ENCODE data around the gene MYO1D. TPM values are rescaled to one million over a fixed set of nuclear protein-coding genes. Genes with fewer than 3 reads are reported as not detected.

MYO1D gene
- total RNA-seq, 1 experiment from 2014 or later, result 35.7 TPM

DNA sequence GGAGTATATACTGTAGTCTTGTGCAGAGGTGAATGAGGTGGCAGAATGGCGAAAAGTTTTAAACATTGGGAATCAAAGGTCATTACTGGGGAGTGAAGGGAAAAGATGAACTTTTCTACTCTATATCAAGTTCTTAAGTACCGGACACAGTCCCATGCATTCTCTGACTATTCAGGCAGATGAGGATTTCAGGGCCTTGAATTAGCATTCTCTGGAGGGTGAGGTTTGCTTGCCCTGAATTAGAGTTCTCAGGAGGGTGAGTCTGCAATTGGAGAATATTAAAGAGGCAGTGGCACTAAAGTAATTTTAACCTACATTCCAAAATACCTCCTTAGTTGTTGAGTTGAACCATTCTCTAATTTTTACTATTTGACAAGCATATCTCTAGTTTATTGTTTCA, 423.6 kb downstream of the MYO1D start:
- no peak overlapping the region for H3K9ac ChIP-seq (ENCODE audit: low read length)
- TF ChIP-seq CEBPB (IDR thresholded peaks at IDR 0.05; ENCODE audit: low read depth) (no peak), RAD21 (IDR thresholded peaks at IDR 0.05; ENCODE audit: low read depth) (no peak), EZH2 (IDR thresholded peaks at IDR 0.05) (no peak), POLR2AphosphoS5 (IDR thresholded peaks at IDR 0.05; ENCODE audit: low read depth, low read length) (no peak), ZFX (IDR thresholded peaks at IDR 0.05) (no peak), FOSL1 (IDR thresholded peaks at IDR 0.05; ENCODE audit: low read depth) (no peak), CBX3 (IDR thresholded peaks at IDR 0.05; ENCODE audit: low read depth) (no peak), ELF1 (IDR thresholded peaks at IDR 0.05; ENCODE audit: borderline replicate concordance, low read depth) (no peak), SP1 (IDR thresholded peaks at IDR 0.05; ENCODE audit: low read depth) (no peak), JUND (IDR thresholded peaks at IDR 0.05) (no peak), EZH2phosphoT487 (IDR thresholded peaks at IDR 0.05; ENCODE audit: borderline replicate concordance) (no peak), POLR2A (IDR thresholded peaks at IDR 0.05; ENCODE audit: borderline replicate concordance, extremely low read depth, insufficient read depth, insufficient read length) (no peak), ZNF274 (IDR thresholded peaks at IDR 0.05; ENCODE audit: low read depth, low read length) (no peak), YY1 (IDR thresholded peaks at IDR 0.05; ENCODE audit: extremely low read depth, insufficient replicate concordance, low read depth, low read length) (no peak), REST (IDR thresholded peaks at IDR 0.05; ENCODE audit: low read depth) (no peak), SIN3A (IDR thresholded peaks at IDR 0.05; ENCODE audit: low read depth) (no peak), EGR1 (IDR thresholded peaks at IDR 0.05; ENCODE audit: low read depth) (no peak), TCF7L2 (IDR thresholded peaks at IDR 0.05; ENCODE audit: borderline replicate concordance, extremely low read depth, insufficient read depth, insufficient read length) (no peak)
- TF ChIP-seq, protein P1, sequence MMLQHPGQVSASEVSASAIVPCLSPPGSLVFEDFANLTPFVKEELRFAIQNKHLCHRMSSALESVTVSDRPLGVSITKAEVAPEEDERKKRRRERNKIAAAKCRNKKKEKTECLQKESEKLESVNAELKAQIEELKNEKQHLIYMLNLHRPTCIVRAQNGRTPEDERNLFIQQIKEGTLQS (IDR thresholded peaks at IDR 0.05), result no peak
- TF ChIP-seq, protein P2, sequence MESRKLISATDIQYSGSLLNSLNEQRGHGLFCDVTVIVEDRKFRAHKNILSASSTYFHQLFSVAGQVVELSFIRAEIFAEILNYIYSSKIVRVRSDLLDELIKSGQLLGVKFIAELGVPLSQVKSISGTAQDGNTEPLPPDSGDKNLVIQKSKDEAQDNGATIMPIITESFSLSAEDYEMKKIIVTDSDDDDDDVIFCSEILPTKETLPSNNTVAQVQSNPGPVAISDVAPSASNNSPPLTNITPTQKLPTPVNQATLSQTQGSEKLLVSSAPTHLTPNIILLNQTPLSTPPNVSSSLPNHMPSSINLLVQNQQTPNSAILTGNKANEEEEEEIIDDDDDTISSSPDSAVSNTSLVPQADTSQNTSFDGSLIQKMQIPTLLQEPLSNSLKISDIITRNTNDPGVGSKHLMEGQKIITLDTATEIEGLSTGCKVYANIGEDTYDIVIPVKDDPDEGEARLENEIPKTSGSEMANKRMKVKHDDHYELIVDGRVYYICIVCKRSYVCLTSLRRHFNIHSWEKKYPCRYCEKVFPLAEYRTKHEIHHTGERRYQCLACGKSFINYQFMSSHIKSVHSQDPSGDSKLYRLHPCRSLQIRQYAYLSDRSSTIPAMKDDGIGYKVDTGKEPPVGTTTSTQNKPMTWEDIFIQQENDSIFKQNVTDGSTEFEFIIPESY (IDR thresholded peaks at IDR 0.05; ENCODE audit: extremely low read depth, insufficient replicate concordance, low read length), result no peak
- H3K9me3 ChIP-seq (ENCODE audit: control insufficient read depth in 1 of 2, insufficient read depth in 1 of 2, low read depth in 1 of 2, low read length in 2 of 2), result no peaks in the 10 kb centered on the region
- H3K4me2 ChIP-seq (ENCODE audit: low read length), result no peak overlapping the region
- ChIA-PET CTCF (interaction anchor here (1.7 to 2.0 kb wide), 2 partner anchors 9 kb away, joined by 6 to 8 read pairs; partner anchors contain the start of gene PSMD11), RAD21 (ENCODE audit: low non-redundant PET in 1 of 2, low total read pairs in 2 of 2, uncharacterized antibody in 2 of 2, unreplicated experiment in 2 of 2) (no interaction called here), POLR2A (no interaction called here)
- H2AFZ ChIP-seq (ENCODE audit: low read depth, low read length, poor library complexity, severe bottlenecking), result no peak overlapping the region
- intact Hi-C loops (cut with micrococcal nuclease), result loop anchor here (10.0 kb wide), 1 partner anchor 61 kb away; no protein-coding TSS in a partner anchor
- H4K20me1 ChIP-seq (ENCODE audit: insufficient read depth), result peaks cover 31% of the 10 kb centered on the region; the same call in 1 of the 2 replicates
- BruUV-seq (replicated peaks), result TSS peak; percentile 0
- H3K4me3 ChIP-seq (replicated peaks in 1 of 2; ENCODE audit: low read depth in 1 of 2, low read length in 2 of 2), result no peak overlapping the region
- peaks cover 99% of the 10 kb centered on the region for H3K79me2 ChIP-seq (ENCODE audit: insufficient read depth, low read length)
- no peaks in the 10 kb centered on the region for H3K9me2 ChIP-seq (ENCODE audit: insufficient read depth)
- H3K27ac ChIP-seq (ENCODE audit: low read depth, low read length), result no peak overlapping the region
- ATAC-seq (no peak), DNase-seq (ENCODE audit: low read depth, low spot score) (no peak)
- H3K4me1 ChIP-seq (ENCODE audit: control insufficient read depth in 1 of 2, insufficient read depth in 2 of 2, low read length in 2 of 2), result no peaks in the 10 kb centered on the region
- peaks cover 66 to 78% of the 10 kb centered on the region in 2 experiments for H3K36me3 ChIP-seq (ENCODE audit: control insufficient read depth in 1 of 2, insufficient read depth in 2 of 2, low read length in 2 of 2)
- no peaks in the 10 kb centered on the region for H3K27me3 ChIP-seq (ENCODE audit: insufficient read depth, low read length)

Data from HCT116 (cell line).